EH (cell line): ENCODE data around the gene RSPH10B.
A peak's percentile ranks its signal among the peaks of the same experiment; 100 is the strongest.
"Not testable (repeated sequence)": the region's sequence is repeated elsewhere in the genome, so short reads cannot be mapped to it uniquely, and the experiment has no call there.

ENCODE experiments used
- DNase-seq: peaks from one replicate; pipeline ENCODE4 v3.0.0-alpha.2; 2015; ENCODE audit warnings: low read depth

RSPH10B gene

DNA sequence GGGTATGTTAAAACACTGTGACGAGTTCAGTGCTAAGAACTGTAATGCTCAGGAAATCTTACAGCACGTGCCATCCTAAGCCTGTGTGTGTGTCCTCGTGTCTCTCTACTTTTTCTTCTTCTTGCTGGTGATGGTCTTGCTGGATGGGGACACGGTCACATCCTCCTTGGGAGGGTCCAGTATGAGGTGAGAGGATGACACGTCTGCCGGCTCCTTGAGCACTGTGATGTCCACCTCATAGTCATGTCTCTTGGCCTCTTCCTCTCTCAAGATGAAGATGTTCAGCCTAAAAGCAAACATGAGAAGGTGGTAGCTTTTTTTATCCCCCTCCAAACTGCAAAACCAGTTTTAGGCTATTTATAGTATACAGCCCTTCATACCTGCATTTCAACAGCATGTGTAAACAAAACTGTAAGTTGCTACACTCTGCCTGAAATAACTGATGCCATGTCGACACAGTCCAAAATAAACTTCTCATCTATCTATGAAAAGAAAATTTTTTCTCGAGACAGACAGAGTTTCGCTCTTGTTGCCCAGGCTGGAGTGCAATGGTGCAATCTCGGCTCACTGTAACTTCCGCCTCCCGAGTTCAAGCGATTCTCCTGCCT is 44.1 kb downstream of the RSPH10B start:
- DNase-seq: not testable (repeated sequence)

DNA sequence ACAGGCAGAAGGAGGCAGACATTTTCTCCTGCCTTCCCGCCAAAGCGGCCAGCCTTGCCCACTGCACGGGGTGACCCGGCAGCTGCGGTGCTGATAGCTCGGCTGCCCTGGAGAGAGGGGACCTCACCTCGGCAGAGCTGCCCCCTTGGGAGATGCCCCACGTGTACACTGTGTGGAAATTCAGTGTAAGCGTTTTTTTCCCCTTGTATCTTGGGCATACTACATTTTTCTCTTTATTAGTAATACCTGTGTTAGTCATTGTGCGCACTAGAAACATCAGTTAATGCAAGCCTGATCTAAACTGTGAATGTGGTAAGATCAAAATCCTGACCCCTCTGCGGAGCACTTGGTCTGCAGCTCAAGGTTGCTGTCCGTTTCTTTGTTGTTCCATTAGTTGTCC is 45.9 kb downstream of the RSPH10B start:
- DNase-seq: not testable (repeated sequence)

- DNase-seq: not testable (repeated sequence)
These were observed 46.3 kb downstream of the RSPH10B start for GRCh38 chr7:5924180-5924579.

- DNase-seq: not testable (repeated sequence)
These were observed 54.0 kb downstream of the RSPH10B start for GRCh38 chr7:5916529-5916928.

- not testable (repeated sequence) for DNase-seq
These were observed 61.7 kb downstream of the RSPH10B start for GRCh38 chr7:5908835-5909234.

- not testable (repeated sequence) for DNase-seq
These were observed 65.8 kb downstream of the RSPH10B start for GRCh38 chr7:5904726-5905125.

GRCh38 chr7:5903002-5903401 is 67.5 kb downstream of the RSPH10B start:
- DNase-seq: not testable (repeated sequence)

- peak; percentile 50 for DNase-seq
These were observed 71.8 kb downstream of the RSPH10B start, which contains the start of gene CCZ1 for GRCh38 chr7:5898480-5899224. Gene CCZ1 (plus strand): TSS chr7:5898733. CDS start chr7:5898800, 67 bp downstream.

- not testable (repeated sequence) for DNase-seq
These were observed 73.0 kb downstream of the RSPH10B start for GRCh38 chr7:5897369-5897919.

DNA sequence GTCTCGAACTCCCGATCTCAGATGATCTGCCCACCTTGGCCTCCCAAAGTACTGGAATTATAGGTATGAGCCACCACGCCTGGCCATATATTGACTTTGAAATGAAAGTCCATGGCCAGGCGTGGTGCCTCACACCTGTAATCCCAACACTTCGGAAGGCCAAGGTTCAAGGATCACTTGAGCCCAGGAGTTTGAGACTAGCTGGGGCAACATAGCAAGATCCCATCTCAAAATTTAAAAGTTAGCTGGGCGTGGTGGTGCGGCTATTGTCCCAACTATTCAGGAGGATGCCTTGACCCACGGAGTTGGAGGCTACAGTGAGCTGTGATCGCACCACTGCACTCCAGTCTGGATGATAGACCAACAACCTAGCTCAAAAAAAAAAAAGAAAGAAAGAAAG is 78.0 kb downstream of the RSPH10B start:
- DNase-seq: no peak

DNA sequence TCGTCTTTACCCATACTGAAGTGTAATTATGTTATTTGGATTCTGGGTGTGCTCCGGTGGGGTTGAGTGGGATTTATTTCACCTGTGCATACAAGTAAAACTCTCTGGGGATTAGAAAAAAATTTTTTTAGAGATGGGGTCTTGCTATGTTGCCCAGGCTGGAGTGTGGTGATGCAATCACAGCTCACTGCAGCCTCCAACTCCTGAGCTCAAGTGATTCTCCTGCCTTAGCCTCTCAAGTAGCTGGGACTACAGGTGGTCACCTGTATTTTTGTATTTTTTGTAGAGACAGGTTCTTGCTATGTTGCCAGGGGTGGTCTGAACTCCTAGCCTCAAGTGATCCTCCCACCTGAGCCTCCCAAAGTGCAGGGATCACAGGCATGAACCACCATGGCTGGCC is 80.2 kb downstream of the RSPH10B start:
- not testable (repeated sequence) for DNase-seq

DNA sequence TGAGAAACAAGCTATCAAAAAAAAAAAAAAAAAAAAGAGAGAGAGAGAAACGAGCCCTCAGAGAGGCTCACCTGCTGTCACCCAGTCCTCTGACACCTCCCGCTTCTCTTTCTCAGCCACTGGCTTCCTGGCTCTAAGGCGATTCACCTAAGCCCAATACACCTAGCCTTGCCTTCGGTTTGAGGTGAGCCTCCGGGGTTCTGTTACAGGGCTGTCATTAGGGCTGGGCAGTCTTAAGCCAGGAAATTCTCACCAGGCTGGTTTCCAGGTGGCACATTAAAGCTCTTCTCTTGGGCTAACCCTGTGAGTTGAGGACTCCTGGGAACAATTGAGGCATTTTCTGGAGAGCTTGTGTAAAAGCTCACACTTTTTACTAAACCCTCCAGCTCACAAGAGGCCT is 82.5 kb downstream of the RSPH10B start:
- not testable (repeated sequence) for DNase-seq

DNA sequence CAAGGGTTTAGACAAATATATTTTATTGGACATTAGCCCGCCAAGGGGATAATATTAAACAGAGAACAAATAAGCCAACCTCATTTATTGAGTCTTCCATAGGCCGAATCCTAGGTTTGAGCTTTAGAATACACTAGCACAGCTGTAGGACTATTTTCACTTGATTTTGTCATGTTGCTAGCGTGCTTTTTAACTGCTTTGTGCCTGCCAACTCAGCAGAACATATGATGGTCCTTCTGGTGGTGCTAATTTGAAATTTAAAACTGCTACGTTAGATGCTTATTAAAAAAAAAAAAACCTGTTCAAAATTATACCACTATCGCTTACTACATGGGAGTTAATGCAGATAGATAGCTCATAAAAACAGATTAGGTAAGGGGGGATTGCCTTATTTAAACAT is 86.1 kb downstream of the RSPH10B start:
- not testable (repeated sequence) for DNase-seq

DNA sequence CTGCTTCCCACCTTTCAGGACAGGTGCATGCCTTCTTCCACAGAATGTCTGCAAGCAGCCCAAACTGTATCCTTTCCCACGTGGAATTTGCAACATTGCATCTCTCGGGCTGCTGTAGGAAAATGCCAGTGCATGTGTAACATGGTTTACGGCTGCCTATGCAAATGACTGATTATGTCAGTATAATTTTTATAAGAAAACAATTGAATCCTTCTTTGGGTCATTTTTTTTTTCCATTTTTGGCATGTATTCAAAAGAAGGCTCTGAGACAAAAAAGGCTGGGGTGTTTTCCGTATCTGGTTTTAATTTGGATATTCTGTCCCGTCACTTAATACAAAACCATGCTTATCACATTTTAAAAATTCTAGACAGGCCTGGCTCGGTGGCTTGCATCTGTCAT is 90.4 kb downstream of the RSPH10B start:
- DNase-seq: not testable (repeated sequence)

- DNase-seq: not testable (repeated sequence)
These were observed 90.9 kb downstream of the RSPH10B start for GRCh38 chr7:5879591-5879990.
